HepG2 (cell line): ENCODE data around the gene PPM1H. TPM values are rescaled to one million over a fixed set of nuclear protein-coding genes. Genes with fewer than 3 reads are reported as not detected.

Experiments used
- ATAC-seq: fragments of 200-7000 bp; cut with Tn5 transposase; 3 replicates; pipeline ENCODE4 v1.9.1; 2020; ENCODE audit warnings: mild to moderate bottlenecking, moderate library complexity
- BruUV-seq: library from RNA; stranded (reverse); fragments of 400-500 nt; replicated peaks from 2 replicates; lab custom pipeline; 2021; lab: Mats Ljungman, UMichigan
- CTCF ChIA-PET: fragments of 300-600 bp; formaldehyde crosslinking; extraction: SDS; loops from one replicate; lab custom pipeline; 2021; ENCODE audit warnings: low total read pairs, inconsistent platforms, low intra/inter-chr PET ratio; lab: Yijun Ruan, JAX
- POLR2A ChIA-PET: fragments of 350-600 bp; sonication (Branson Sonifier 250); formaldehyde crosslinking; loops from one replicate; lab custom pipeline; 2020; ENCODE audit warnings: antibody characterized with exemption, inconsistent platforms; lab: Yijun Ruan, JAX
- DNase-seq: peaks from one replicate; pipeline ENCODE4 v3.0.0-alpha.2; 2015; ENCODE audit warnings: low spot score
- FAIRE-seq: peaks from 3 replicates; lab custom pipeline; 2011; peaks lifted over from hg19 to GRCh38; lab: Jason Lieb, UNC
- H2AFZ ChIP-seq: one replicate; pipeline ENCODE4 v1.6.1; 2011; ENCODE audit warnings: low read length, inconsistent platforms
- H3K27ac ChIP-seq: fragments of 300-600 bp; 3 replicates; pipeline ENCODE4 v1.8.0; 2011; ENCODE audit warnings: mixed run types, mild to moderate bottlenecking, mixed read lengths, low read length, inconsistent platforms; ENCODE audit not compliant: insufficient read depth; ENCODE audit errors: extremely low read length
- H3K27me3 ChIP-seq, 2 experiments: fragments of 200-600 bp in 1 of 2; 2 replicates in 1 of 2; 3 replicates in 1 of 2; pipeline versions ENCODE4 v1.6.0 to v1.8.0; 2011; ENCODE audit warnings: low read length in 2 of 2, mild to moderate bottlenecking in 2 of 2, moderate library complexity in 2 of 2, inconsistent platforms in 1 of 2; ENCODE audit not compliant: insufficient read depth in 2 of 2, control insufficient read depth in 1 of 2
- H3K36me3 ChIP-seq, 2 experiments: fragments of 200-600 bp in 1 of 2; replicated peaks in 1 of 2; 2 replicates in 1 of 2; 3 replicates in 1 of 2; pipeline versions ENCODE4 v1.5.1 to v1.8.0; 2011; ENCODE audit warnings: low read length in 2 of 2, inconsistent platforms in 1 of 2; ENCODE audit not compliant: insufficient read depth in 2 of 2, control insufficient read depth in 1 of 2
- H3K4me1 ChIP-seq: 2 replicates; pipeline ENCODE4 v1.5.1; 2012; ENCODE audit warnings: low read length, inconsistent platforms; ENCODE audit not compliant: insufficient read depth
- H3K4me2 ChIP-seq: 2 replicates; pipeline ENCODE4 v1.6.0; 2011; ENCODE audit warnings: low read depth, low read length, inconsistent platforms
- H3K4me3 ChIP-seq, 3 experiments: fragments of 200-600 bp in 1 of 3; sonication (generic), shearing (Covaris generic) in 1 of 3; replicated peaks in 1 of 3; 2 replicates each; pipeline ENCODE4 v1.5.1; 2011 to 2016; ENCODE audit warnings: low read length in 3 of 3, inconsistent platforms in 2 of 3, low read depth in 2 of 3, mild to moderate bottlenecking in 2 of 3, control low read depth in 1 of 3, mixed read lengths in 1 of 3; ENCODE audit not compliant: insufficient read depth in 1 of 3
- H3K79me2 ChIP-seq: one replicate; pipeline ENCODE4 v1.6.1; 2011; ENCODE audit warnings: low read length, inconsistent platforms; ENCODE audit not compliant: insufficient read depth
- H3K9ac ChIP-seq: 2 replicates; pipeline ENCODE4 v1.6.0; 2011; ENCODE audit warnings: mild to moderate bottlenecking, low read depth, low read length, inconsistent platforms; ENCODE audit not compliant: insufficient read depth
- H3K9me3 ChIP-seq: 2 replicates; pipeline ENCODE4 v1.5.1; 2012; ENCODE audit warnings: mild to moderate bottlenecking, low read length
- H4K20me1 ChIP-seq: 2 replicates; pipeline ENCODE4 v1.6.0; 2011; ENCODE audit warnings: inconsistent platforms, mild to moderate bottlenecking, low read length, moderate library complexity; ENCODE audit not compliant: insufficient read depth
- DPF2 ChIP-seq: sonication (generic); formaldehyde crosslinking; IDR thresholded peaks from 2 replicates; pipeline ENCODE4 v1.4.0; 2020; ENCODE audit warnings: mild to moderate bottlenecking, low read depth, missing genetic modification reagents, borderline replicate concordance
- GTF2F1 ChIP-seq: fragments of 150-350 bp; IDR thresholded peaks from 2 replicates; pipeline ENCODE4 v1.6.1; 2014; ENCODE audit warnings: low read length
- REST ChIP-seq, 2 experiments: IDR thresholded peaks; 2 replicates each; pipeline ENCODE4 v1.6.1; 2011 to 2012; ENCODE audit warnings: low read length in 2 of 2, borderline replicate concordance in 1 of 2, low read depth in 1 of 2, mild to moderate bottlenecking in 1 of 2, moderate library complexity in 1 of 2
- TIGD3 ChIP-seq: sonication (generic); formaldehyde crosslinking; IDR thresholded peaks from 2 replicates; pipeline ENCODE4 v1.5.1; 2020; ENCODE audit warnings: mild to moderate bottlenecking, missing genetic modification reagents, borderline replicate concordance
- ZNF383 ChIP-seq: sonication (generic); formaldehyde crosslinking; IDR thresholded peaks from 2 replicates; pipeline ENCODE4 v1.4.0; 2020; ENCODE audit warnings: missing genetic modification reagents, mild to moderate bottlenecking, borderline replicate concordance
- ZNF460 ChIP-seq: sonication (generic); formaldehyde crosslinking; IDR thresholded peaks from 2 replicates; pipeline ENCODE4 v1.5.1; 2020; ENCODE audit warnings: missing genetic modification reagents, mild to moderate bottlenecking, borderline replicate concordance
- ZNF768 ChIP-seq: sonication (generic); formaldehyde crosslinking; IDR thresholded peaks from 2 replicates; pipeline ENCODE4 v1.4.0; 2020; ENCODE audit warnings: missing genetic modification reagents
- WGBS: methylation state at CpG from one replicate; pipeline ENCODE4 v1.1.6; 2017; ENCODE audit warnings: low lambda C conversion rate; 5-methylcytosine and 5-hydroxymethylcytosine counted together
- in situ Hi-C: cut with HindIII; loops from 2 replicates; pipeline ENCODE4 v1.10.0; 2017; ENCODE audit warnings: low pct_unique_long_range_greater_than_20kb; ENCODE audit not compliant: extremely low pct_ligation_motif_present
- intact Hi-C: fragments of 100-400 bp; cut with micrococcal nuclease; formaldehyde crosslinking; loops from one replicate; pipeline ENCODE4 v1.10.0; 2022; ENCODE audit not compliant: unreplicated experiment
- polyA plus RNA-seq, 8 experiments: library from polyadenylated mRNA; depleted of rRNA in 3 of 8; stranded (reverse) in 7 of 8; unstranded in 1 of 8; fragments of >200 nt; fragmentation: Illumina TruSeq in 4 of 8; extraction: Trizol in 4 of 8; gene quantifications; 2 replicates each; pipeline versions ENCODE4 v1.2.1 to v1.2.3, GENCODE V29; 2011 to 2016; ENCODE audit warnings: low read depth in 4 of 8, missing spikeins in 1 of 8, mixed read lengths in 1 of 8; ENCODE audit not compliant: insufficient read depth in 1 of 8
- total RNA-seq, 5 experiments: library from RNA; depleted of rRNA; stranded (reverse); fragments of >200 nt; fragmentation: Illumina TruSeq; extraction: Trizol; gene quantifications; 2 replicates each; pipeline ENCODE4 v1.2.3, GENCODE V29; 2016; ENCODE audit warnings: low read depth in 1 of 5

The PPM1H gene
- total and polyA plus RNA-seq, 2 of the 13 experiments (the other 11 are each of a cell fraction or from before 2014, with no cell fraction given) = 29.1 to 38.1 TPM

GRCh38 chr12:62606654-62607053 lies 328.3 kb downstream of the PPM1H start:
- BruUV-seq = no TSS peak
- CTCF ChIA-PET = no interaction called here
- in situ Hi-C loops = no loop called here
- Histone ChIP-seq H3K4me3 (no peak overlapping the region), H3K27ac (no peak overlapping the region), H3K9me3 (no peaks in the 10 kb centered on the region), H3K79me2 (peaks cover 28% of the 10 kb centered on the region), H3K9ac (no peak overlapping the region), H3K4me1 (peaks cover 33% of the 10 kb centered on the region)
- ATAC-seq = no peak
- FAIRE-seq = no peak
- DNase-seq = no peak
- WGBS = 100% methylated on average over 1 of the region's 1 CpG
- TF ChIP-seq ZNF383 (CRISPR knock-in tag) = no peak
- no peak for TF ChIP-seq TIGD3 (CRISPR knock-in tag)
- peak; percentile 87 for TF ChIP-seq ZNF460
- TF ChIP-seq ZNF768 (CRISPR knock-in tag) = no peak
- no peak for TF ChIP-seq REST (IDR thresholded peaks at IDR 0.05; ENCODE audit: borderline replicate concordance in 1 of 2, low read depth in 1 of 2, low read length in 2 of 2)
- no peak for TF ChIP-seq GTF2F1
- TF ChIP-seq DPF2 (CRISPR knock-in tag) = no peak
- TF ChIP-seq, all 625 proteins: peak for 1
- intact Hi-C loops = no loop called here
- Histone ChIP-seq H3K4me2 (no peak overlapping the region), H3K36me3 (no peaks in the 10 kb centered on the region), H4K20me1 (no peaks in the 10 kb centered on the region), H3K27me3 (no peaks in the 10 kb centered on the region; a peak in 1 of 5 replicates), H2AFZ (no peak overlapping the region)
- POLR2A ChIA-PET = interaction anchor here (2.2 kb wide), 1 partner anchor 9 kb away, joined by 6 read pairs; no protein-coding TSS in a partner anchor
